AG09319 (cell line): ENCODE results near the gene OR51E2.

Experiments
- DNase-seq: peaks from one replicate; pipeline ENCODE4 v3.0.0-alpha.2; 2010; ENCODE audit warnings: low read depth; ENCODE audit errors: extremely low read depth
- CTCF ChIP-seq: IDR thresholded peaks from 2 replicates; pipeline ENCODE4 v1.5.1; 2011; ENCODE audit warnings: low read depth, mild to moderate bottlenecking, inconsistent platforms, low read length, moderate library complexity

OR51E2 gene

DNA sequence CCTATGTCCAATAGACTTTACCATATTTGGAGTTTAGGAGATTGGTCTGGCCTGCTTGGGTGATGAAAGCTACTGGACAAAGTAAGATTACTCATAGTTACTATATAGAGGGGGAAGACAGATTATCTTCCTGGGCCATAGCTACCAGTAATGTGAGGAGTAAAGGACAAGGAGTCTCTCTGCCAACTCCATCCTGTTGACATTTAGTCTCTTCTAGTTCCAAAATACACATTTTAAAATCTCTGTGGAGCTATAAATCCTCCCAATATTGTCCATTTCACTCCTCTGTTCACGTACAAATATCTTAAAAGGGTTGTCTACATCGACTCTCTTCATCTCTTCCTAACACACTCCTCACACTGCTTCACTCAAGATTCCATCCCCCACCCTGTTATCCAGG is 61.5 kb downstream of the OR51E2 start:
- no peak for TF ChIP-seq CTCF
- DNase-seq = no peak
